Activated CD4-positive, alpha-beta T cell treated with anti-CD3 and anti-CD28 coated beads, Interleukin-2, amount 50 U/mL, for 4 hours (primary cell): ENCODE measurements around the gene DES.

Experiments used
- DNase-seq, 2 experiments: peaks; one replicate each; pipeline ENCODE4 v3.0.0-alpha.2; 2020

DES gene

DNA sequence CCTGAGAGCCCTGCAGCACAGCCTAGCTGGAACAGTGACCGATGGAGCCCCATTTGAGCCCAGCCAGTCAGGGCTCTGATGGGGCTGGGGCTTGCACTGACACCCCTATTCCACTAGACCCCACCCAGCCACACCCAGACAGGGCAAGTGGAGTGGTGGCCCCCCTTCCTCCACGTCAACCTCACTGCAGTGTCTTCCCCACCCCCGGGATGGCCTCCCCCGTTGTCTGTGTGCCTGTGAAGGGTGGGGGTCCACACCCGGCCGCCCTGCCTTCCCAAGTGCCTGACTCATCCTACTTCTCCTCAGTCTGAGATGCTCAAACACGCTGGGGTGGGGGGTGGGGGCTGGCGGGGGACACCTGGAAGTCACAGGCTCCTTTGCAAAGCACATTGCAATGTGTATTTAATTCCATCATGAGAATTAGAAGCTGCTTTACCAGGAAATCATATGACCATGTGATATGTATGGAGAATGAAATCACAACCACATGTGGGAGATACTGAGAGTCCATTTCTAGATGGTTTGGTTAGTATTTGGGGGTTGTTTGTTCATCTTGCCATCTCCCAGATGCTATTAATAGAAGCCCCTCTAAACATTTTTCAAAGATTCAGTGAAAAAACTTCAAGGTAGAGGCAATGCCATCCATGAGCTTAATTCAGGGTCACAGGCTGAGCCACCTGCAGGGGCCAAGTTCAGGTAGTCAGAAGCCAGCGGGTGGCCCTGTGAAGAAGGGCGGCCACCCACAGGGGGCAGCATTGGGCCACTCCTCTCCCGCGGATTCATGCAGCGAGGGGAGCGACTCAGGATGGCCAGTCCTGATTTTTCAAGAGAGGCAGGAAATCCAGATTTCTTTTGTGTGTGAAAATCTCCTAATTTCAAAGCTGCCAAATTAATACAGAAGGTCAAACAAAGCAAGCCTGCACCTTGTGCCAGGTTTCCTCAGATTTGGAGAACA is 57.8 kb downstream of the DES start:
- peak; percentile 40 to 41 for DNase-seq
